T47D (cell line): ENCODE results near the gene FBL.

ENCODE experiments used
- DNase-seq, 2 experiments: peaks; one replicate each; pipeline versions ENCODE4 v3.0.0 to v3.0.0-alpha.2; 2011 to 2012; ENCODE audit warnings: low read depth in 1 of 2, low spot score in 1 of 2
- JUND ChIP-seq: IDR thresholded peaks from 2 replicates; pipeline ENCODE4 v1.6.1; 2012; ENCODE audit warnings: low read depth
- in situ Hi-C: cut with HindIII; loops from 2 replicates; pipeline ENCODE4 v1.10.0; 2016; ENCODE audit warnings: low sequenced_read_pairs, low pct_unique_long_range_greater_than_20kb

FBL gene

DNA sequence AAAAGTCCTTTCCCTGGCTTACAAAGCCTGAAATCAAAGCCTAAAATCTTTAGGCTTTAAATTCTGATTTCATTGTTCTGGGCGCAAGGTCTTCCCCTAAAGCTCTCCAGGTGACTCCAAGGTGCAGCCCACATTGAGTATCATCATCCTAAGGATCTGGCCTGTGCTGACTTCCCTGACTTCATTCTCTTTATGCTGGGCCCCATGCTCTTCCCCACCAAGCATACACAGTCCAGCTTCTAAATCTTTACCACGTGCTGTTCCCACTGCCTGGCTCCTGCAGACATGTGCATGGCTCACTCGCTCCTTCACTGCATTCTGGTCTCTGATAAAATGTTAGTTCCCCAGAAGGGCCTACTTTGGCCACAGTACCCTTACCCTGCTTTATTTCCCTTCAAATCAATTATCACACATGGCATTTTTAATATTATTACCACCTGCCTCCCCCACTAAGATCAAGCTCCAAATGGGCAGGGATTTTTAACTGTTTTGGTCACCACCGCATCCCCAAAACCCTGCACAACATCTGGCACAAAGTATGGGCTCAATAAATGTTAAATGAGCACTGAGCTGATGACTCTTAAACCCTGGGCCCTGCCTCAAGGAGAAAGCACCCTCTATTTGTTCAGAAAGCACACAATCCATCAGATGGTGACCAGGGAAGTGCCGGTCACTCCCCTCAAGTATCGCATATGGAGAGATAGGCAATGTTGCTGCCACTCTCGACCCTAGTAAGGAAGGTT, 3.3 kb downstream of the FBL start:
- in situ Hi-C loops: no loop called here
- no peak for TF ChIP-seq JUND
- no peak for DNase-seq

GRCh38 chr19:39841041-39841440, 5.1 kb downstream of the FBL start:
- no peak for TF ChIP-seq JUND
- DNase-seq: no peak
- in situ Hi-C loops: no loop called here

GRCh38 chr19:39840492-39840891, 5.7 kb downstream of the FBL start:
- in situ Hi-C loops: no loop called here
- no peak for TF ChIP-seq JUND
- no peak for DNase-seq

DNA sequence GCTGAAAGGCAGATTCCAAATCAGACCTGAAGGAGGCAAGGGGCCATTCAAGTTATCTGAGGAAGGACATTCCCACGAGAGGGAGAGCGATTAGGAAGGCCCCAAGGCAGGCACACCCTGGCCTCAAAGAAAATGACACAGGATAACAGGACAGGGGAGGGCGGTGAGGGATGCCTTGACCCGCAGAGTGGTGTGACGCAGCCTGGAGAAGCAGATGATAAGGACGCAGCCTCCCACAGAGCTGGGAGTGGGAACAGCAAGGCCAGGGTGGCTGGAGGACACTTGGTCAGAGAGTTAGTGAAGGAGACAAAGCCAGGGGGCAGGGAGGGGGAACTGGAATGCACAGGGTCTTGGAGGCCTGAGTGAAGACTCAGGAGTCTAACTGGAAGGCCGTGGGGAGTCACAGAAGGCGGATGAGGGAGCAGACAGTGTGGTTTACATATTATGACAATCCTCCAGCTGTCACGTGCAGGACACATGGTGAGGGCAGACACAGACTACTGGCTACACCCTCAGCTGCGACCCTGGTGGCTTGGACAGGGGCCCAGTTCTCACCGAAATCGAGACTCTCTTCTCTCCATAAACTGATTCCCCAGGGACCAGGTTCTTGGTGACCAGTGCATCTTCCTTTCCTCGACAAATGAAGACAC, 6.4 kb downstream of the FBL start:
- TF ChIP-seq JUND: no peak
- no peak for DNase-seq
- in situ Hi-C loops: no loop called here

GRCh38 chr19:39838569-39838968, 7.6 kb downstream of the FBL start:
- no peak for DNase-seq
- in situ Hi-C loops: no loop called here
- no peak for TF ChIP-seq JUND

DNA sequence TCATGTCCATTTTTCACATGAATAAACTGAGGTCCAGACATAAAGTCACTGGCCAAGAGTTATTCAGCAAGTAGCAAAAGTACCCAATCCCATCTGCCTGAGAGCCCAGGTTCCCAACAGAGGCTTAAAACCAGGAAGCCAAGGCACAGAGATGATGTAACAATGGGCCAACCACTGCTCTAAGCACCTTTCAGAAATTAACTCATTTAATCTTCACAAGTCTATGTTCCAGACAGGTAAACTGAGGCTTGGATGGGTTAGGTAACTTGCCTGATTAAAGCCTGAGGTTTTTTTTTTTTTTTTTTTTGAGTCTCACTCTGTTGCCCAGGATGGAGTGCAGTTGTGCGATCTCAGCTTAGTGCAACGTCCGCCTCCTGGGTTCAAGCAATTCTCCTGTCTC, 8.2 kb downstream of the FBL start:
- TF ChIP-seq JUND: no peak
- DNase-seq: no peak
- in situ Hi-C loops: no loop called here

- in situ Hi-C loops: no loop called here
- TF ChIP-seq JUND: no peak
- no peak for DNase-seq
Measured at GRCh38 chr19:39834287-39834841, 11.8 kb downstream of the FBL start.

DNA sequence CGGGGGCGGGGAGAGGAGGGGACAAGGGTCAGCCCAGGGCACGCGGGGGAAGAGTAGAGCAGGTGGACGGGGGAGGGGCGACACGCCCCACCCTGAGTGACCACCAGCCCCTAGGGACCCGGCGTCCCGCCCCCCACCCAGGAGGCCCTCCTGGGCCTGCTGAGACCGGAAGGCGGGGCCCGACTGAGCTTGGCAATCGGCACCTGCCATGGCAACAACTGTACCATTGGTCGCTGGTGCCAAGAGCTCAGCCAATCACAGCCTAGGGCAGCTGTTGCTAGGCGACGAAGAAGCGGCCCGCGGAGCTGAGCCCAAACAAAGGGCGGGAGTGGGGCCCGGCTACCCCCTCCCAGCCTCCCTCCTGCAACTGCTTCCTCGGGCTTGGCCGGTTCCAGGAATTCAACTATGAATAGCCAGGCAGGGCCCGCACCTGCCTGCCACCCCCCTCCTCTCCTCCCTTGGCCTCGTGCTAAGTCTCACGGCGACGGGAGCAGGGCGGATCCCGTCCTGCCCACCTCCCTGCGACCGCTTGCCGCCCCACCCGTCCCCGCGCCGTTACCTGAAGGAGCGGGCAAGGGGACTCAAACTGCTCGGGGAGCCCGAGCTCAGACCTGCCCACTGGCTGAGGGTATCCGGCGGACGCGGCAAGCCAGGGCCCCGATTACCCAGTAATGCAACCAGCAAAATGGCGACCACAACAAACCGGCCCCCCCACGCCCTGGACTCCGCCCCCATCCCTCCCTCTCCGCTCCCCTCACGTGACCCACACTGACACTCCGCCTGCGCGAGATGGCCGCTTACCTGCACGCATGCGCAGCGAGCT, 12.5 kb downstream of the FBL start, which contains the start of gene DYRK1B:
TSS of gene DYRK1B (minus strand) at position 699 of the 823 bp plus-strand sequence. CDS start 2,295 bp downstream, outside the sequence.
- DNase-seq: peak; percentile 96 to 97
- TF ChIP-seq JUND: no peak
- in situ Hi-C loops: no loop called here

DNA sequence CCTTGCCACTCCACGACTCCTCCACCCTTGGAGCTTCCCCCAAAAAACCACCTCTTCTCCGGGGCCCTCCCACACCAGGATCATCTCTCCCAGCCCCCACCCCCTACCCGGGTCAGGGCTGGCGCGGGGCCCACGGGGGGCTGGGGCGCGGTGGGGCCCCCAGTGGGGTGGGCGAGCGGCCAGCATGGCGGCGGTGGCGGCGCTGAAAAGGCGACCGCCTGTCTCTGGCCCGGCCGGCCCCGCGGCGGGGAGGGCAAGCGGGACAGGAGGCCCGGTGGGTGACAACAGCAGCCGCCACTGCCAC, 13.1 kb downstream of the FBL start:
- in situ Hi-C loops: no loop called here
- no peak for TF ChIP-seq JUND
- no peak for DNase-seq

- no peak for TF ChIP-seq JUND
- in situ Hi-C loops: no loop called here
- DNase-seq: no peak
Measured at GRCh38 chr19:39832341-39833083, 13.7 kb downstream of the FBL start.

- TF ChIP-seq JUND: no peak
- in situ Hi-C loops: no loop called here
- DNase-seq: no peak
Measured at GRCh38 chr19:39831679-39832078, 14.5 kb downstream of the FBL start.

- in situ Hi-C loops: no loop called here
- no peak for DNase-seq
- no peak for TF ChIP-seq JUND
Measured at GRCh38 chr19:39830847-39831246, 15.3 kb downstream of the FBL start.
